Glomerular visceral epithelial cell (primary cell): Measurements from ENCODE around the gene IL1B.
"Not testable (repeated sequence)": the region's sequence is repeated elsewhere in the genome, so short reads cannot be mapped to it uniquely, and the experiment has no call there.

Source experiments
- DNase-seq: peaks from one replicate; pipeline ENCODE4 v3.0.0-alpha.2; 2016; ENCODE audit errors: extremely low spot score

The IL1B gene

GRCh38 chr2:112850588-112850987 is 14.0 kb upstream of the IL1B start:
- DNase-seq, result no peak

DNA sequence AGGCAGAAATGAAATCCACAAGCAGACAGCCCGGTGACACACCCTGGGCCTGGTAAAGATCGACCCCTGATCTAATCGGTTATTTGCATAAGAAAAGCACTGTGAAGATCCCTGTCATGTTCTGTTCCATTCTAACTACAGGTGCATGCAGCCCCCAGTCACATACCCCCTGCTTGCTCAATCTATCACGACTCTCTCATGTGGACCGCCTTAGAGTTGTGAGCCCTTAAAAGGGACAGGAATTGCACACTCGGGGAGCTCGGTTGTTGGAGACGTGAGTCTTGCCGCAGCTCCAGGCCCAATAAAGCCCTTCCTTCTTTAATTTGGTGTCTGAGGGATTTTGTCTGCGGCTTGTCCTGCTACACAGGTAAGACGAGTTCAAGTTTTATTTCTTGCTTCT is 13.4 kb upstream of the IL1B start:
- no peak for DNase-seq

- DNase-seq, result no peak
These were observed 12.3 kb upstream of the IL1B start for GRCh38 chr2:112848833-112849232.

DNA sequence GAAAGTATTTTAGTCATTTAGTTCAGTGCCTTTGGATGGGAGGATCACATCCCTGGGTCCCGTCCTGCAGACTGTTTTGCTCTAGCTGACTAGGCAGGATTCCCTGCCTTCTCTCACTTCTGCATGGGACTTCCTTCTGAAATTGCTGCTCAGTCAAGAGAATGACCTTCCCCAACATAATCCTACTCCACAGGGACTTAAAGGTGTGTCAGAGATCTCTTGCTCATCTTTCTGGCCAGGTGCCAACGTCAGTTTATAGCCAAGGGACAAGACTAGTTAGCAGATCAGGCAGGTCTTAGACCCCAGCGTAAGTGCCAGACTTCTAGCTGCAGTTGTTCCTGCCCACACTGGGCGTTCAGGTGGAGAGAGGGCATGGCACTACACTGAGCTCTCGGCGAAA is 9.5 kb upstream of the IL1B start:
- no peak for DNase-seq

DNA sequence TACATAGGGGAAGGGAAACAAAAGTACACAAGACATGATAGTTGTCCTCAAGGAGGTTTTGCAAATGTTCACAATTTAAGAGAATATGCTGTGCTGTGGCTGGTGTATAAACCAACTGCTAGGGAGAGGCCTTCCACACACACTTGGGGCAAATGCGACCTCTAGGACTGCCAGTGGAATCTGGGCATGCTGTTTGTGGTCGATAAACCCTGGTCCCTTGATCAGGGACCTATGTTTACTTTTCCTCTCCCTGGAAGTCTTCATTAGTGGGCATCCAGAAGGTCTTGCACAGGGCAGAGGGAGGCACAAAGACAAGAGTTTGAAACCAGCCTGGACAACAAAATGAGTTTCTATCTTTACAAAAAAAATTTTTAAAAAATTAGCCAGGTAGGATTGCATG is 7.3 kb upstream of the IL1B start:
- DNase-seq, result no peak

DNA sequence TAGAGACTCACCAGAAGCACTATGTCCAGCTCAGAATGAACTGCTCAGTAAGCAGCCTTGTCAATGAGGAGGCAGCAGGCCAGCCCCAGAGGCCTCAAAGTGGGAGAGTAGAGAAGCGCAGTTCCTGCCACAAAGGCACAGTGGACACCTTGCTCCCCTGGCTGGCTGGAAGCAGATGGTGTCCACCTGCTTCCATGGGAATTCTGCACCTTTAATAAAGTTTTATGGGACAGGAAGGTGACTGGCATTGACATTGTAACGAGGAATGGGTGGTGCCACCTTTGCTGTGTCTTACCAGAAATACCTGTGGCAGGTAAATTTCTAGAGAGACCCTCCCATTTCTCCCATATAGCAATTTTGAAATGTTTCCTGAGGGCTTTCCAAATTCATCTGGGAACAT is 6.7 kb upstream of the IL1B start:
- no peak for DNase-seq

GRCh38 chr2:112841295-112842044 is 4.9 kb upstream of the IL1B start:
- DNase-seq, result no peak

DNA sequence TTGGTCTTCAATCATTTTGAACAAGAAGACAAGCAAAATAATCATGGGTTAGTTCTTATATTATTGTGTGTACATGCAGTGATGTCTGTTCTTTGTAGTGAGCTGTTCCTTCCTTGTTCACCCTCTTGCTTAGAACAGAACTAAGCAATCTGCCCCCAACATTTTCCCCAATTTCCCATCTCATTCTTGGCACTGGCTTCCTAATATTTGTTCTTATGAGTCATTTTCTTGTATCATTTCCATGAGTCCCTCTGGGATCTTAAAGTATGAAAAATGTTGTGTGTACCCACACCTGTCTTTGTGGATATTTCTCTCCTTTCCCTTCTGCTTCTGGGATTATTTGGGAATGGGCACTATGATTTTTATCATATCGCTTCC is 3.5 kb upstream of the IL1B start:
- DNase-seq, result no peak

DNA sequence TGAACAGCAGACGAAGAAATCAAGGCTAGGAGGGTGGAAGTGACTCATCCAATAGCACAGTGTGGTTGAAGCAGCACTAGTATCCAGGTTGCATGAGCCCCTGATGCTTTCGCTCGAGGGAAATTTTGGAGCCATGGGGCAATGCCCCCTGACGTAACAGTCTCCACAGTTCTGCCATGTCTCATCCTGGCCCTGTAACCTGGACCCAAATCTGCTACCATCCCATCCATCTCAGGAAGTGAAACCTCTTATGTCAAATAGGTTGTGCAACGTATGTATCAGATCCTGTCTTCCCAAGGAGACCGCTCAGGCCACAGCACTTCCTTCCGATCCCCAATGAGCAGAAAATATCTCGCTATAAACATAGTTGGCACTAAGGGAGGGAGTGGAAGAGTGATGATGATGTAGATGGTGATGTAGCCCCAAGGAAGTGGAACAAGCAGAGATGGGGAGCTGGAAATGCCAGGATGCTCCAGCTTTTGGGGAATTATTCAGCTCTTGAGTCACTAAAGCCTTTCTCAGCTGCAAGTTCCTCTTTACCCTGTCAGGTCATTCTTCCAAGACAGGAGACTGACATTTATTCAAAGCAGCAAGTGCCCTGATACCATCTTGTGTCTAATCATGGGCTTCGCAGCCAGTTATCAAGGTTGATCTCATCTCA is 3.0 kb upstream of the IL1B start:
- no peak for DNase-seq

DNA sequence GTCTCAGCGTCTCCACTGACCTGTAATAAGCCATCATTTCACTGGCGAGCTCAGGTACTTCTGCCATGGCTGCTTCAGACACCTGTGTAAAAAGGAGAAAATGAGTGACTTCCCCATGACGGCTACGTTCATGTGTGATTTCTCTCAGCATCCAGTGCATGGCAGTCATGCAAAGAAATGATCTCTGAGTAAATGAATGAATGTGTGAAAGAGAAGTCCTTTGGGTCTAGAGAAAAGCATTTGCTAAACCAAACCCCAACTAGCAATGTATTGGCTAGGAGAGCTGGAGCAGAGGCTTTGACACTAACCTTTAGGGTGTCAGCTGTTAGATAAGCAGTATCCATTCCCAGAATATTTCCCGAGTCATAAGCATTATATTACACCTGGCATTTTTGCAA is 417 bp downstream of the IL1B start:
- no peak for DNase-seq

- DNase-seq, result no peak
These were observed 930 bp downstream of the IL1B start for GRCh38 chr2:112835536-112836162.

DNA sequence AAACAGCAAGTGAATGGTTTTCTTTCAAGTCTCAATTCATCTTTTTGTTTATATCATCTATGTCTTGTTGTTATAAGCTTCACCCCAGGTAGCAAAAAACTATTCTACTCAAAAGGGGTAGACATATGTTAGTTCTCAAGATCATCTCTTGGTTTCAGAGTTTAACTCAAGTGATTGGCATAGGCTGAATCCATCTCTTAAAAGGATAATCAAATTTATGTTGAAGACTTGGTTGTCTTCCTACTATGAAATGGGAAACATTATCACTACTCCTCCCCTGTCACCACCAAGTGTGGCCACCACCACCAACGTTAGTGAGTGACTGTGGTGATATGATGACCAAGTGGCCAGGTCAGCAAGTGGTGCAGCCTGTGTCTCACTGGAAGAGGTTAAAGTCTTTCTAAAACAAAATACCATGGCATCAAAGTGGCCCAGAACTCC is 1.5 kb downstream of the IL1B start:
- no peak for DNase-seq

GRCh38 chr2:112834396-112835037 is 2.1 kb downstream of the IL1B start:
- peak; percentile 29 for DNase-seq

GRCh38 chr2:112833976-112834375 is 2.6 kb downstream of the IL1B start:
- DNase-seq, result no peak

GRCh38 chr2:112833639-112833931 is 3.0 kb downstream of the IL1B start:
- not testable (repeated sequence) for DNase-seq

DNA sequence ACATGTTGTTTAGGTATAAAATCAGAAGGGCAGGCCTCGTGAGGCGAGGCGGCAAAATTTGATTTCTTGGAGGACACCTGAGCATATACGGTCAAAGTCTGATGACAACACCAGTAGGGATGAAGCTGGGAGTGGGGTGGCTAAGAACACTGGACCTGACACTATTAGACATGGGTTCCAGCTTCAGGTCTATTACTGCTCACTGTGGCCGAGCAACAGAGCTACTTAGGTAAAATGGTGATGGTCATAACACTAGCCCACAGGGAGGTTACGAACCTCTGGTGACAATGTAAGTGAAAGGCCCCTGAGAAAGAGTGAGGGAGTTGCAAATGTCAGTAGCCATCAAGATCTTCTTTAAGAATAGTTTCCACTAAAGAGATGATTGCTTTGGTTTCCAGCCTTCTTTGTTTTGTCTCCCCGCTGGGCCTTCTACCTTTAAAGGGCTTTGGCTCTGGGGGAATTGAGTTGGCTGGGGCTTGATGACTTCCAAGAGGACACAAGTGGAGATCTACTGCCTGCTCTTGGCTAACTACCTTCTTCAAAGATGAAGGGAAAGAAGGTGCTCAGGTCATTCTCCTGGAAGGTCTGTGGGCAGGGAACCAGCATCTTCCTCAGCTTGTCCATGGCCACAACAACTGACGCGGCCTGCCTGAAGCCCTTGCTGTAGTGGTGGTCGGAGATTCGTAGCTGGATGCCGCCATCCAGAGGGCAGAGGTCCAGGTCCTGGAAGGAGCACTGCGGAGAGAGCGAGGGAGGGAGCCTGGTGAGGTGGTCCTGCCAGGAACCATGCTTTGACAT is 3.5 kb downstream of the IL1B start:
- DNase-seq, result no peak

DNA sequence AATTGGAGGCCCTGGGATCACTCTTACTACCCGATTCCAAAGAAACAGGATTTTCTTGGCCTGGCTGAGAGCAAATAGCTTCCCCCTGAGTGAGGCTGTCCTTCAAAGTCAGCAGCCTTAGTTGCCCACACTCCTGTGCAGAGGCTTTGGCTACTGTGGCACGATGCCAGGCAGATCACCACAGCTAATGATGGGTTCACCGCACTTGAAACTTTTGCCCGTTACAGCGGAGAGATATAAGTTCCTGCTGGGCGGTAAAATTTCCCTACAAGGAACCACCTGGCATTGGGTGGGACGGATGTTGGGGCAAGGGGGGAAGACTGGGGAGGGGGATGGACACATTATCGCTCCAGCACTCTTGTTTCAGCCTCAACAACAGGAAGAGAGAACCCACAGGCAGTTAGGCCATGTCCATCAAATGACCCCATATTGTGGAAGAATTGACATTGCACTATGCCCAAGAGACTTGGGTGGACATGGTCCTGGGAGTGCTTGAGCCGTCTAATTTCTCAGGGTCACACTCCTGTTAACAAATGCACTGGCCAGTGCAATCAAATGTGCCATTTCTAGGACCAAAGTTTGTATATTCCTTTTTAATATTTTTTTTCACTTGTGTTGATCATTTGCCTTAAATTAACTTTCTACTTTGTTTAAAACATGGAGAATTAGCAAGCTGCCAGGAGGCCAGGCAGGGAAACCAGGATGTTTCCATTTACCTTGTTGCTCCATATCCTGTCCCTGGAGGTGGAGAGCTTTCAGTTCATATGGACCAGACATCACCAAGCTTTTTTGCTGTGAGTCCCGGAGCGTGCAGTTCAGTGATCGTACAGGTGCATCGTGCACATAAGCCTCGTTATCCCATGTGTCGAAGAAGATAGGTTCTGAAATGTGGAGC is 4.4 kb downstream of the IL1B start:
- DNase-seq, result peak; percentile 40

- peak; percentile 23 for DNase-seq
These were observed 5.1 kb downstream of the IL1B start for GRCh38 chr2:112831513-112831845.

- DNase-seq, result no peak
These were observed 5.7 kb downstream of the IL1B start for GRCh38 chr2:112830682-112831512.

DNA sequence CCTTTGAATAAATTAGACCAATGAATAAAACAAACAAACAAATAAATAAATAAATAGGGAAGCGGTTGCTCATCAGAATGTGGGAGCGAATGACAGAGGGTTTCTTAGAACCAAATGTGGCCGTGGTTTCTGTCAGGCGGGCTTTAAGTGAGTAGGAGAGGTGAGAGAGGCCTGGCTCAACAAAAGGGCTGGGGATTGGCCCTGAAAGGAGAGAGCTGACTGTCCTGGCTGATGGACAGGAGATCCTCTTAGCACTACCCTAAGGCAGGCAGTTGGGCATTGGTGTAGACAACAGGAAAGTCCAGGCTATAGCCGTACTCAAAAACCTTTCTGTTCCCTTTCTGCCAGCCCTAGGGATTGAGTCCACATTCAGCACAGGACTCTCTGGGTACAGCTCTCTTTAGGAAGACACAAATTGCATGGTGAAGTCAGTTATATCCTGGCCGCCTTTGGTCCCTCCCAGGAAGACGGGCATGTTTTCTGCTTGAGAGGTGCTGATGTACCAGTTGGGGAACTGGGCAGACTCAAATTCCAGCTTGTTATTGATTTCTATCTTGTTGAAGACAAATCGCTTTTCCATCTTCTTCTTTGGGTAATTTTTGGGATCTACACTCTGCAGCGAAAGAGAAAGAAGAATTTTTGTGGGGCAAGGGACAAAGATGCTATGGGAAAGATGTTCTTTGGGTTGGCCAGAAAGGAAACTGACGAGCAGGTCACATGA is 6.5 kb downstream of the IL1B start:
- DNase-seq, result no peak
